Pancreas (tissue), 10 donors: ENCODE results near the gene PRDM16. TPM values are rescaled to one million over a fixed set of nuclear protein-coding genes. Genes with fewer than 3 reads are reported as not detected.

Experiments used
- ATAC-seq, 4 donors: fragments of 200-7000 bp; cut with Tn5 transposase; one replicate each; pipeline versions ENCODE4 v1.8.0 to v1.9.1; 2020; ENCODE audit warnings: mild to moderate bottlenecking in 4 of 4, moderate library complexity in 4 of 4
- DNase-seq, 6 donors: peaks; one replicate each; pipeline ENCODE4 v3.0.0-alpha.2; 2020
- FAIRE-seq: peaks from 2 replicates; lab custom pipeline; 2012; peaks lifted over from hg19 to GRCh38; lab: Jason Lieb, UNC
- H3K27ac ChIP-seq, 4 donors: fragments of 200-600 bp; sonication (generic); 1 replicate in 3 of 4; 2 replicates in 1 of 4; pipeline versions ENCODE4 v1.5.0 to v1.8.0; 2020
- H3K27me3 ChIP-seq, 4 donors: fragments of 200-600 bp; one replicate each; pipeline ENCODE4 v1.8.0; 2021
- H3K36me3 ChIP-seq, 3 donors: fragments of 200-600 bp; sonication (generic) in 1 of 3; one replicate each; pipeline versions ENCODE4 v1.5.0 to v1.8.0; 2020 to 2021
- H3K4me1 ChIP-seq, 3 donors: fragments of 200-600 bp; one replicate each; pipeline ENCODE4 v1.8.0; 2021
- H3K4me3 ChIP-seq, 4 donors: fragments of 200-600 bp; sonication (generic) in 2 of 4; one replicate each; pipeline versions ENCODE4 v1.5.0 to v1.8.0; 2020 to 2021
- H3K9me3 ChIP-seq, 4 donors: fragments of 200-600 bp; one replicate each; pipeline ENCODE4 v1.8.0; 2021
- WGBS, 2 donors: extraction: QIAGEN DNeasy Blood & Tissue Kit; methylation state at CpG; one replicate each; pipeline ENCODE4 v1.1.7; 2013; 5-methylcytosine and 5-hydroxymethylcytosine counted together
- intact Hi-C, 3 donors: fragments of 100-400 bp; cut with DNase I; formaldehyde crosslinking; loops; one replicate each; pipeline versions ENCODE4 v1.11.1 to v1.14.2; 2022
- polyA plus RNA-seq, 2 donors: library from polyadenylated mRNA; stranded (reverse); fragments of 200-250 nt; gene quantifications; one replicate each; pipeline ENCODE4 v1.2.3, GENCODE V29; 2013
- total RNA-seq, 6 donors: library from RNA; stranded (reverse); fragmentation: NEBNext Ultra II Directional in 4 of 6; extraction: Animal tissue kit (Norgen Biotek cat#: 25700) in 4 of 6; gene quantifications; one replicate each; pipeline versions ENCODE4 v1.2.1 to v1.2.4, GENCODE V29; 2021 to 2023
- TF ChIP-seq, protein P1 (sequence below), 4 donors: fragments of 200-600 bp; sonication (generic) in 3 of 4; IDR thresholded peaks; one replicate each; pipeline versions ENCODE4 v1.5.0 to v1.8.0; 2021; ENCODE audit warnings: antibody characterized with exemption in 4 of 4
- donor health status: healthy with polysubstance abuse.
- donor health status: DM: no; HTN: no; CAD: no; lungs with moderate emphysema.
- donor health status: DM: no; HTN: no; CAD: no.
- donor health status: control.
- donor health status: control.
- donor health status: Bipolar disorder and iron deficiency.
- donor health status: DM: yes; HTN: yes; CAD: no.
- donor health status: DM: no; HTN: no; CAD: no.
- donor health status: DM: no; HTN: no; CAD: no.
- donor health status: DM: yes; HTN: yes; CAD: no.

PRDM16 gene
- total and polyA plus RNA-seq, 8 donors, result 6.6 to 19.2 (median 14.9) TPM

DNA sequence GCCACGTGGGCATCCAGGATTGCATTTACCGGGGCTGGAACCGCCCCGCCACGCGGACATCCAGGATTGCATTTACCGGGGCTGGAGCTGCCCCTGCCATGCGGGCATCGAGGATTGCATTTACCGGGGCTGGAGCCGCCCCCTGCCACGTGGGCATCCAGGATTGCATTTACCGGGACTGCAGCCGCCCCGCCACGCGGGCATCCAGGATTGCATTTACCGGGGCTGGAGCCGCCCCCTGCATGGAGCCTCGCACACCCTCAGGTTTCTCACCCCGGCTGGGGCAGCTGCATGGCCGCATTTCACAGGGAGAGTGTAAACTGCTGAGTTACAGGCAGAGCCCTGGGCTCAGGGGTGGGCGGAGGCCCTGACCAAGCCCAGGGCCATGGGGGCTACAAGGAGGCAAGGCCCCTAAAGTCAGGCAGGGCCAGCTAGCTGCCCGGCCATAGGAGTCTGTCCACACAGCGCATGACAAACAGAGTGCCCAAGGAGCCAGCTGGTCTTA is 218.7 kb downstream of the PRDM16 start:
- ATAC-seq, result no peak
- FAIRE-seq, result no peak
- intact Hi-C loops, result loop anchor here in 1 of 3 donors (10.0 kb wide), 1 partner anchor 223 kb away; the partner anchor contains the start of gene PRDM16
- WGBS, 2 donors, result 92 to 95% methylated on average over 25 of the region's 25 CpGs
- H3K36me3 ChIP-seq, result no peaks in the 10 kb centered on the region
- H3K27ac ChIP-seq, result no peak overlapping the region
- no peaks in the 10 kb centered on the region for H3K27me3 ChIP-seq
- TF ChIP-seq, protein P1, sequence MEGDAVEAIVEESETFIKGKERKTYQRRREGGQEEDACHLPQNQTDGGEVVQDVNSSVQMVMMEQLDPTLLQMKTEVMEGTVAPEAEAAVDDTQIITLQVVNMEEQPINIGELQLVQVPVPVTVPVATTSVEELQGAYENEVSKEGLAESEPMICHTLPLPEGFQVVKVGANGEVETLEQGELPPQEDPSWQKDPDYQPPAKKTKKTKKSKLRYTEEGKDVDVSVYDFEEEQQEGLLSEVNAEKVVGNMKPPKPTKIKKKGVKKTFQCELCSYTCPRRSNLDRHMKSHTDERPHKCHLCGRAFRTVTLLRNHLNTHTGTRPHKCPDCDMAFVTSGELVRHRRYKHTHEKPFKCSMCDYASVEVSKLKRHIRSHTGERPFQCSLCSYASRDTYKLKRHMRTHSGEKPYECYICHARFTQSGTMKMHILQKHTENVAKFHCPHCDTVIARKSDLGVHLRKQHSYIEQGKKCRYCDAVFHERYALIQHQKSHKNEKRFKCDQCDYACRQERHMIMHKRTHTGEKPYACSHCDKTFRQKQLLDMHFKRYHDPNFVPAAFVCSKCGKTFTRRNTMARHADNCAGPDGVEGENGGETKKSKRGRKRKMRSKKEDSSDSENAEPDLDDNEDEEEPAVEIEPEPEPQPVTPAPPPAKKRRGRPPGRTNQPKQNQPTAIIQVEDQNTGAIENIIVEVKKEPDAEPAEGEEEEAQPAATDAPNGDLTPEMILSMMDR (IDR thresholded peaks at IDR 0.05), result no peak
- H3K4me1 ChIP-seq, result peaks cover 0 to 3% (median 0%) of the 10 kb centered on the region in 3 donors
- no peak for DNase-seq
- no peaks in the 10 kb centered on the region for H3K9me3 ChIP-seq
- no peak overlapping the region for H3K4me3 ChIP-seq

DNA sequence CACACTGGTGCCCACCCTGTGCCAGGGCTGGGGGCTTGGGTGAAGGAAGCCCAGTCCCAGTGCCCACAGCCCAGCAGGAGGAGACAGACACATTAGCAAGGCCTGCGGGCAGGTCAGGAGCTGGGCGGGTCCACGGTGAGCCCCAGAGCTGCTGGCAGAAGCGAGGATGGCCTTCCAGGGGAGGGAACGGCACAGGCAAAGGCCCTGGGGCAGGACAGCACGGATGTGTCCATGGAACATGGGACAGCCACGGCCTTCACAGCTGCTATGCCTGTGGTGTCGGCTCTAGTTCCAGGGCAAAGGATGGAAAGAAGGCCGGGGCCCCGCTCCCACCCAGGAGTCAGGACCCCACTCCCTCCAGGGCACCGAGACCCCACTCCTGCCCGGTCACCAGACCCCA is 220.5 kb downstream of the PRDM16 start:
- no peak overlapping the region for H3K4me3 ChIP-seq
- TF ChIP-seq, protein P1 (IDR thresholded peaks at IDR 0.05), result no peak
- no peaks in the 10 kb centered on the region for H3K4me1 ChIP-seq
- no peak for DNase-seq
- no peaks in the 10 kb centered on the region for H3K27me3 ChIP-seq
- FAIRE-seq, result no peak
- H3K36me3 ChIP-seq, result no peaks in the 10 kb centered on the region
- intact Hi-C loops, result loop anchor here in 1 of 3 donors (10.0 kb wide), 1 partner anchor 225 kb away; the partner anchor contains the start of gene PRDM16
- no peak overlapping the region for H3K27ac ChIP-seq
- 93 to 98% methylated on average over 12 of the region's 12 CpGs for WGBS, 2 donors
- H3K9me3 ChIP-seq, result no peaks in the 10 kb centered on the region
- no peak for ATAC-seq

- TF ChIP-seq, protein P1 (IDR thresholded peaks at IDR 0.05), result no peak
- no peaks in the 10 kb centered on the region for H3K4me1 ChIP-seq
- H3K4me3 ChIP-seq, result no peak overlapping the region
- no peaks in the 10 kb centered on the region for H3K27me3 ChIP-seq
- no peaks in the 10 kb centered on the region for H3K9me3 ChIP-seq
- intact Hi-C loops, result loop anchor here in 1 of 3 donors (10.0 kb wide), 1 partner anchor 114 kb away; no protein-coding TSS in a partner anchor
- 85 to 93% methylated on average over 17 of the region's 17 CpGs for WGBS, 2 donors
- no peak overlapping the region for H3K27ac ChIP-seq
- FAIRE-seq (no peak), ATAC-seq (no peak), DNase-seq (no peak)
- no peaks in the 10 kb centered on the region for H3K36me3 ChIP-seq
These were observed 221.4 kb downstream of the PRDM16 start for GRCh38 chr1:3290438-3290837.

GRCh38 chr1:3290915-3291314 is 221.9 kb downstream of the PRDM16 start:
- no peak overlapping the region for H3K27ac ChIP-seq
- no peaks in the 10 kb centered on the region for H3K4me1 ChIP-seq
- ATAC-seq (no peak), DNase-seq (no peak), FAIRE-seq (no peak)
- TF ChIP-seq, protein P1 (IDR thresholded peaks at IDR 0.05), result no peak
- no peaks in the 10 kb centered on the region for H3K27me3 ChIP-seq
- no peaks in the 10 kb centered on the region for H3K9me3 ChIP-seq
- no peak overlapping the region for H3K4me3 ChIP-seq
- WGBS, 2 donors, result 85 to 91% methylated on average over 15 of the region's 15 CpGs
- H3K36me3 ChIP-seq, result no peaks in the 10 kb centered on the region
- intact Hi-C loops, result loop anchor here in 1 of 3 donors (10.0 kb wide), 1 partner anchor 114 kb away; no protein-coding TSS in a partner anchor

GRCh38 chr1:3292051-3292722 is 223.2 kb downstream of the PRDM16 start:
- no peak for FAIRE-seq
- H3K4me3 ChIP-seq, result no peak overlapping the region
- no peak overlapping the region for H3K27ac ChIP-seq
- peak; percentile 19 to 73 (median 64) for ATAC-seq
- TF ChIP-seq, protein P1 (IDR thresholded peaks at IDR 0.05), result no peak
- intact Hi-C loops, result loop anchor here in 1 of 3 donors (10.0 kb wide), 1 partner anchor 113 kb away; no protein-coding TSS in a partner anchor
- H3K4me1 ChIP-seq, result no peaks in the 10 kb centered on the region
- H3K36me3 ChIP-seq, result no peaks in the 10 kb centered on the region
- H3K9me3 ChIP-seq, result no peaks in the 10 kb centered on the region
- no peaks in the 10 kb centered on the region for H3K27me3 ChIP-seq
- 72 to 73% methylated on average over 33 of the region's 33 CpGs for WGBS, 2 donors
- peak in 1 of 6 donors; percentile 52 for DNase-seq
